ENCODE measurements around the gene FNDC11.
A peak's percentile ranks its signal among the peaks of the same experiment; 100 is the strongest.
"Not testable (repeated sequence)": the region's sequence is repeated elsewhere in the genome, so short reads cannot be mapped to it uniquely, and the experiment has no call there.

FNDC11 gene

DNA sequence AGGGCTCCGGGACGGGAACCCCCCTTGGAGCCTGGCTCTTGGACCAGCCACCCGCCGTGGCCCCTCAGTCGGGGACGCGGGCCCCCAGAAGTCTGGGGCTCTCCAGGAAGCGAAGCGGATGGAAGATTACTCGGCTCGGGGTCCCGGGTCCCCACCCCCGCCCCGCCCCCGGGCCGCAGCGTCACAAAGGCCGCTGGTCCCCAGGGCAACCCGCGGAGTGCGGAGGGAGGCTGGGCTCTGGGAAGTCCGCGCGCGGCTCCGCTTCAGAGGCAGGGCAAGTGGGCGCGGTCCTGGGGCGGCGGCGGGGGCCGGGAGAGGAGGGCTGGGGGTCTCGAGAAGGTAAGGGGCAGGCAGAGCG is at the start of gene FNDC11:
Gene FNDC11, plus strand, starts transcription at position 227 of the 358 bp plus-strand sequence. CDS start 1,505 bp downstream, outside the sequence.
- DNase-seq (ENCODE audit: low spot score), result peak; percentile 55

- DNase-seq (ENCODE audit: low spot score), result no peak
Observed at GRCh38 chr20:63504642-63505041, 49.3 kb upstream of the FNDC11 start.

- DNase-seq (ENCODE audit: low spot score), result no peak
Observed at GRCh38 chr20:63505281-63505680, 48.7 kb upstream of the FNDC11 start.

GRCh38 chr20:63505723-63506122 is 48.2 kb upstream of the FNDC11 start:
- DNase-seq (ENCODE audit: low spot score), result no peak

GRCh38 chr20:63507083-63507743 is 46.7 kb upstream of the FNDC11 start:
- no peak for DNase-seq (ENCODE audit: low spot score)

DNA sequence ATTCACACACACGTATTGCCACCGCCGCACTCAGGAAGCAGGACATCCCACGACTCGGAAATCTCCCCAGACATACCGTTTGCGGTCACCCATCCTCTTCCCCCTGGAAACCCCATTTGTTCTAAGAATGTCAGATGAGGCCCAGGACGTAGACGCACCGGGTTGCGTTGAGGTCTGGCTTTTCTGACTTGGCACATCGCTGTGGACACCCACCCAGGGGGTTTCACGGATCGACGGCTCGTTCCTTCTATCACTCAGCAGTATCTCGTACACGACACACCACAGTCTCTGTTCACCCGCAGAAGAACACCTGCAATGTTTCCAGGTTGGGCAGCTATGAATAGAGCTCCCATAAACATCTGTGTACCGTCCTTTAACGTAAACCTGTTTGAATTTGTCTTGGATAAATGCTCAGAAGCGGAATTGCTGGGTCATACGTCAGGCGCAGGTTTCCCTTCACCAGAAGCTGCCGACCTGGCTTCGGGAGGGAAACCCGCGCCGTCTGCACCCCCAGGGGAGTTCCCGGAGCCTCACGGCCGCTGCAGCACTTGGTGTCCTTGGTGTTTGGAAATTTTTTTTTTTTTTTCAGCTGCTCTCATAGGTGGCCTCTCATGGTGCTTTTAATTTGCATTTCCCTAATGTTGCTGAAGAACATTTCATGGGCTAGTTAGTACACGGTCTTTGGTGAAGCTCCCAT is 45.7 kb upstream of the FNDC11 start:
- no peak for DNase-seq (ENCODE audit: low spot score)

DNA sequence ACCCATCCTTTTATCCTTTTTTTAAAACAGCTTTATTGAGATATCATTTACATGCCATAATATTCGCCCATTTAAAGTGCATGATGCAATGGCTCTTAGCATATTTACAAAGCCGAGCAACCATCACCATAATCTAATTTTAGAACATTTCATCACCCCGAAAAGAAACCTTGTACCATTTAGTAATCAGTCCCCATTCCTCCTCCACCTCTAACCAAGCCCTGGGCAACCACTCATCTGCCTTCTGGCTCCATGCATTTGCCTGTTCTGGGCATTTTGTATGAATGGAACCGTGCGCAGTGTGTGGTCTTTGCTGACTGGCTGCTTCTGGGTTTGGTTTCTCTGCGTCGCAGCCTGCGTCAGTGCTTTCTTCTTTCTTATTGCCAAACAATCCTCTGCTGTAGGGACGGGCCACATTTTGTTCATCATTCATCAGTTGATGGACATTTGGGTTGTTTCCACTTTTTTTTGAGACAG is 44.8 kb upstream of the FNDC11 start:
- no peak for DNase-seq (ENCODE audit: low spot score)

DNA sequence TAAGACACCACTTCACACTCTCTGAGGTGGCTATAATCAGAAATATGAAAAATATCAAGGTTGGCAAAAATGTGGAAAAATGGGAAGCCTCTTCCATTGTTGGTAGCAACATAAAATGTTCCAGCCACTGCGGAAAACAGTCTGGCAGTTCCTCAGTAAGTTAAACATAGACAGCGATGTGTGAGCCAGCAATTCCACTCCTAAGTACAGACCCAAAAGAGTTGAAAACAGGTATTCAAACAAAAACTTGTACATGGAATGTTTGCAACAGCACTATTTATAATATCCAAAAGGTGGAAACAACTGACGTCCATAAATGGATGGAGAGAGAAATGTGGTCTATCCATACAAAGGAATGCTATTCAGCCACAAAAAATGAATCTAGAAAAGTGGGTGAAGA is 40.8 kb upstream of the FNDC11 start:
- no peak for DNase-seq (ENCODE audit: low spot score)

DNA sequence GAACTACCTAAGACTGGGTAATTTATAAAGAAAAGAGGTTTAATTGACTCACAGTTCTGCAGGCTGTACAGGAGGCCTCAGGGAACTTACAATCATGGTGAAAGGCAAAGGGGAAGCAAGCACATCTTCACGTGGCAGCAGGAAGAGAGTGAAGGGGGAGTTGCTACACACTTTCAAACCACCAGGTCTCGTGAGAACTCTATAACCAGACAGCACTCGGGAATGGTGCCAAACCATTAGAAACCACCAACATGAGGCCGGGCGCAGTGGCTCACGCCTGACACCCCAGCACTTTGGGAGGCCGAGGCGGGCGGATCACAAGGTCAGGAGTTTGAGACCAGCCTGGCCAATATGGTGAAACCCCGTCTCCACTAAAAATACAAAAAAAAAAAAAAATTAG is 39.4 kb upstream of the FNDC11 start:
- not testable (repeated sequence) for DNase-seq (ENCODE audit: low spot score)

DNA sequence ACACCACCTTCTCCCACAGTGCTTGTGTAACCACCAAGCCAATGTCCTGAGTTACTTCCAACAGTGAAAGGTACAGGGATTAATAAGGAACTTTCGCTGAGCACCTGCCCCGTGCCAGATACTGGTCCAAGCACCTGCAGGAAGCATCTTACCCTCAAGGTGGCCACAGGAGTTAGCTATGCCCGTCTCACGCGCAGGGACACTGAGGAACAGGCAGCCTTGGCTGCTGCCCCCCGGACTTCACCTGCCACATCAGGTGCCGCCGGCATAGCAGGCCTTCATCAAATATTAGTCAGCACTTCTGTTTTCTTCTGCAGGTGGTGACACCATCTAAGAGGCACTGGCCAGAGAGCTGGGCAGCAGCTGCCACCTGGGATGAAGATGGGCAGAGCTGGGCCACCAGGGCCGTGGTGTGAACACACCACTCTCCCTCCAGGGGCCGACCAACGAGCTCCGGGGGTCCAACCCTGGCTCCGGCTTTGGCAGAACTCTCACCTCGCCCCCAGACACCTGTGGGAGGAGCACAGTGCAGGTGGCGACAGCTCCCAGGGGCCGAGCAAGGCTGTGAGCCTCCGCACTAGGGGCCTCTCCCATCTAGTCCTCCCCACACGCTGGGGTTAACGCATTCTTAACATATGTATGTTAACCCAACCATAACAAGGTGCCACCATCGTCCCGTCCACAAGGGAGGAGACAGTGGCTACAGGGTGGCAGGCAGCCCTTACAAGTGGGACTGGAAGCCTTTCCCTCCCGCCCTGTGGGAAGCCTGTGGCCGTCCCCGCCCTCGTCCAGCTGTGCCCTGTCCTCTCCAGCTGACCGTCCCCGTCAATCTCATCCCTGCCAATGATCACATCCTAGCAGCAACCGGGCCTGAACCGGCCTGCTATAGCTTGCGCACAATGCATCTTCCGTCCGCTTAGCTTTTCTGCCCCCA is 36.3 kb upstream of the FNDC11 start:
- DNase-seq (ENCODE audit: low spot score), result no peak

DNA sequence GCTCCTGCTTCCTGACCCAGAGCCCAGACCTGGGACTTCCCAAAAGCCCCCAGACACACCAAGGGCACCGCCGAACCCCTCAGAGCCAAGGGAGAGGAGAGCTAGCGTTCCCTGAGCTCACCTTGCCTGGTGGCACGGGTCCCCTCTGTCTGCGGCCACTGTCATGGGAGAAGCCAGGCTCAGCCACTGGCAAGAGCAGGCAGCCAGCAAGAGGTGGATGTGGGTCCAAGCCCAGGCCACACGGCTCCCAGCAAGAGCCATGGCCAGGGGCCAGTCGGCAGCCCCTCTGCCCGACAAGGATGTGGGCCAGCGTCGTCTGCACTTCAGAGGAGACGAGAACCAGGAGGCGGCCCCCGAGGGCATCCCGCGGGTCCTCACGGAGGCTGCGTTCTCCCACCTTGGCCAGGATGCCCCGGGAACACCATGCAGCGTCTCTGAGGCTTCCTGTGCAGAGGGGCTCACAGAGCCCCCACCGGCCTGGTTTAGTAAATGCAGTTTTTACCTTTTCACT is 35.6 kb upstream of the FNDC11 start:
- no peak for DNase-seq (ENCODE audit: low spot score)

DNA sequence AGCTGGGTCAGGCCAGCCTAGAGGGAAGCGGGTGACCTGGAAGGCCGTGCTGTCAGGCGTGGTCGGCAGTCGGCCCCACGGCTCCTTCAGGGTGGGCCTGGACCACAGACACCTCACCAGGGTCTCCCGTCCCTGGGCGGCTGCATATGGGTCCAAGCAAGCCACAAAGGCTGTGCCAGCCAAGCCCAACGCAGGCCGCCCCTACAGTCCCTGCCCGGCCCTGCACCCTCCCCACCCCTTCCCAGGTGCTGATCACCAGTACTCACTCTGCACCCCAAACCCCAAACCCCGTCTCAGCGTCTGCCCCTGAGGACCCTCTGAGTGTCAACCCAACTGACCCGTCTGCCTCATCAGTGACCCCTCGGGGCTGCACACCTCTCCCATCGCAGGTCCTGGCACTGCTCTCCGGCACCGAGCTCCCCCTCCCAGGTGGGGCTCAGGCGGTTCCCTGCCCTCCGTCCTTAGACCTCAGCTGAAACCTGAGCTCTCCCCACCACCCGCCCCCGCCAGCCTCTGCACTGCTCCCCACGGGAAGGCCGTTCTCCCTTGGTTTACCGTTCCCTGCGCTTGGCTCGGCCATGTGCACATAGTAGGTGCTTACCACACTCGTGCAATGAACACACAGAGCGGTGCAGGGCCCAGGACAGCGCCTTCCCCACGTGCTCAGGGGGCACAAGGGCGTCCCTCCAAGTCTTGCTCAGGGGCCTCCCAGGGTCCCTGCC is 34.9 kb upstream of the FNDC11 start:
- DNase-seq (ENCODE audit: low spot score), result no peak

DNA sequence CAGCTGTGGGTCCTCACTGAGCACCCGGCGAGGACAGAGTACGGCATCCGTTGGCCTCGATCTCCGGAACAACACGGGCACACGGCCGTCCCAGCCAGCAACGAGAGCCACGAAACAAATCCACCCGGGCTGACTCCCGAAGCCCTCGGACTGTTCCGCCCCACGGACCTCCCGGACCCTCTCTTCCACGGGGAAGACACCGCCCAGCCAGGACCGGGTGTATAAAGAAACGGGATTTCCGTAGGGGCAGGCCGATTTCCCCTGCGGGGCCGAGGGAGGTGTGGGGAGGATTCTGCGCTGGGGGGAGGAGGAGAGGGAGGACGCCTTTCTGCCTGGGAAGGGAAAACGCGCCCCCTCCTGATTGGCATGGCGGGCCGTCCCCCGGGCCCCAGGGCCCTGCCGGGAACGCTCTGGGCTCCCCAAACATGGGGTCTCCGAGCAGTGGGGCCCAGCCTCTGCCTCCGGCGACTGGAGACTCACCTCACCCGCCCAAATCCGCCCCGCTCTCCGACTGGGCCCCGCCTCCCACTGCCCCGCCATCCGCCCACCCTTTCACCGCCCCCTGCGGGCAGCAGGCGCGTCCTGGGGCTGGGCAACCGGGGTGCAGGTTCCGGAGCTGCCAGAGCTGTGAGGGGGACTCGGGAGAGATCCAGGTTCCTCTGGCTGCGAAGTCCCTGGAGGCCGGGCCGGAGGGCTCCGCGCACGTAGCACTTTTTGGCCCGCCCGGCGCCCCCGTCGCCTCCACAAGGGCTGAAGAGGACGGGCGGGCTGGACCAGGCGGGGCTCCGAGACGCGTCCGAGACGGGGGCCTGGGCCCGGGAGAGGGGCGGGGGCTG is 34.1 kb upstream of the FNDC11 start:
- peak; percentile 71 for DNase-seq (ENCODE audit: low spot score)

DNA sequence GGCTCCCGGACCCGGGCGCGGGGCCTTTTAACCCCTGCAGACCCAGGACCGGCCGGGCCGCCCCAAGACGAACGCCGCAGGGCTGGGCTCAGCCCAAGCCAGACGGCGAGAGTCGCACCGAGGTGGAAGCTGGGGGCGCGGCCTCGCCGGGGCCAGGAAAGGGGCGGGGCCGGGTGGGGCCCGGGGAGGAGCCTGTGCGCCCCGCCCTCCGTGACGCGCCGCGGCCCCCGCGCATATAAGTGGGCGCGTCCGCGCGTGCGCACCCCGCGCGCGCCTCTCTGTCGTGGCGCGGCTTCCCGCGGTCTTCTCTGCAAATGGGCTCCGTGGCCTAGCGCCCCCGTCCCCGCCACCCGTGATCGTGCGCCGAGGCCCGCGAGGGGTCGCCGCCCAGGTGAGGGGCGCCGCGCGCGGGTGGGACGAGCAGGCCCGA is 33.4 kb upstream of the FNDC11 start, which contains the start of gene PPDPF:
Gene PPDPF, plus strand, starts transcription at position 262 of the 430 bp plus-strand sequence. CDS start 544 bp downstream, outside the sequence.
- peak; percentile 98 for DNase-seq (ENCODE audit: low spot score)

DNA sequence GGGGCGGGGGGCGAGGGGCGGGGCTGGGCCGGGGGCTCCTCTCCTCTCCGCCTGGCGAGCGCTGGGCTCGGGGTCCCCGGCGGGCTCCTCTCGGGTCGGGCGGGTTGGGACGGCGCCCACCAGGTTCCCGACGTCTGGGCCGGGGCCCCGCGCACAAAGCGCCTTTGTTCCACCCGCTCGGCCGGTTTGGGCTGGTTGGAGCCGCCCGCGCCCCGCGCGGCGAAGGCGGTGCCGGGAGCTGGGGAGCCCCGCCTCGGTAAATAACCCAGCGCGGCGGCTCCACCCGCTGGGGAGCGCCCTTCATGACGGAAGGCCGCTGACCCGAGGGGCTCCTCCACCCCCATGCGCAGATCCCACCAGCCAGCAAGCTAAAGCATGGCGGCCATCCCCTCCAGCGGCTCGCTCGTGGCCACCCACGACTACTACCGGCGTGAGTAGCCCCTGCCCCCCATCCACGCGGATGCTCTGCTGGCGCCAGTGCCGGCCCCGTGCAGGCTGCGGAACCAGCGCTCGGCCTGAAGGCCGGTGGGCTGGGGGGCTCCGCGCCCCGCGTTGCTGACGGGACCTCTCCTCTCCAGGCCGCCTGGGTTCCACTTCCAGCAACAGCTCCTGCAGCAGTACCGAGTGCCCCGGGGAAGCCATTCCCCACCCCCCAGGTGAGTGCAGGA is 32.9 kb upstream of the FNDC11 start:
- peak; percentile 76 for DNase-seq (ENCODE audit: low spot score)

GRCh38 chr20:63521602-63522001 is 32.4 kb upstream of the FNDC11 start:
- DNase-seq (ENCODE audit: low spot score), result no peak

- no peak for DNase-seq (ENCODE audit: low spot score)
Observed at GRCh38 chr20:63522091-63522868, 31.7 kb upstream of the FNDC11 start.

GRCh38 chr20:63522981-63523611 is 30.9 kb upstream of the FNDC11 start:
- no peak for DNase-seq (ENCODE audit: low spot score)

GRCh38 chr20:63525185-63525584 is 28.8 kb upstream of the FNDC11 start:
- no peak for DNase-seq (ENCODE audit: low spot score)

Data from germinal center (tissue), 1 donor.